GM18951 (cell line): Measurements from ENCODE around the gene GMPPA.

ENCODE experiments used
- POLR2A ChIP-seq: IDR thresholded peaks from 4 replicates; pipeline ENCODE4 v1.6.1; 2011; ENCODE audit warnings: mild to moderate bottlenecking; ENCODE audit not compliant: insufficient read length, insufficient read depth; ENCODE audit errors: extremely low read depth
- in situ Hi-C: fragments of 300-500 bp; cut with MboI; formaldehyde crosslinking; loops from one replicate; pipeline ENCODE4 v1.12.0; 2022; ENCODE audit warnings: low sequenced_read_pairs, mixed read lengths, inconsistent platforms; ENCODE audit not compliant: unreplicated experiment

The GMPPA gene

GRCh38 chr2:219508971-219509779 lies 10.5 kb downstream of the GMPPA start:
- in situ Hi-C loops: no loop called here
- no peak for TF ChIP-seq POLR2A

GRCh38 chr2:219509780-219510511 lies 11.3 kb downstream of the GMPPA start:
- in situ Hi-C loops: no loop called here

GRCh38 chr2:219510512-219511135 lies 11.9 kb downstream of the GMPPA start:
- in situ Hi-C loops: no loop called here
- TF ChIP-seq POLR2A: no peak

More at GRCh38 chr2:219509780-219510511, 11.3 kb downstream of the GMPPA start:
- TF ChIP-seq POLR2A: no peak

- TF ChIP-seq POLR2A: no peak
- in situ Hi-C loops: no loop called here
These were observed 13.0 kb downstream of the GMPPA start for GRCh38 chr2:219511547-219512325.

GRCh38 chr2:219512524-219513216 lies 14.0 kb downstream of the GMPPA start:
- TF ChIP-seq POLR2A: no peak
- in situ Hi-C loops: no loop called here

GRCh38 chr2:219513787-219514186 lies 15.1 kb downstream of the GMPPA start:
- no peak for TF ChIP-seq POLR2A
- in situ Hi-C loops: no loop called here

GRCh38 chr2:219514196-219514761 lies 15.6 kb downstream of the GMPPA start, which contains the start of gene ASIC4:
Gene ASIC4 (plus strand): TSS chr2:219514482. CDS start chr2:219514725, 243 bp downstream.
- no peak for TF ChIP-seq POLR2A
- in situ Hi-C loops: no loop called here

- in situ Hi-C loops: no loop called here
- TF ChIP-seq POLR2A: no peak
These were observed 16.1 kb downstream of the GMPPA start for GRCh38 chr2:219514836-219515235.

- in situ Hi-C loops: no loop called here
- TF ChIP-seq POLR2A: no peak
These were observed 17.4 kb downstream of the GMPPA start for GRCh38 chr2:219515874-219516629.

GRCh38 chr2:219516888-219517287 lies 18.2 kb downstream of the GMPPA start:
- TF ChIP-seq POLR2A: no peak
- in situ Hi-C loops: no loop called here
